Activated CD4-positive, CD25-positive, alpha-beta regulatory T cell (primary cell): Measurements from ENCODE around the gene SPOCD1.
"Not testable (repeated sequence)": the region's sequence is repeated elsewhere in the genome, so short reads cannot be mapped to it uniquely, and the experiment has no call there.

ENCODE experiments used
- DNase-seq, 4 experiments: peaks; one replicate each; lab custom pipeline; 2025; lab: John Stamatoyannopoulos, UW

The SPOCD1 gene

GRCh38 chr1:31828926-31829690 lies 13.3 kb upstream of the SPOCD1 start:
- no peak for DNase-seq

DNA sequence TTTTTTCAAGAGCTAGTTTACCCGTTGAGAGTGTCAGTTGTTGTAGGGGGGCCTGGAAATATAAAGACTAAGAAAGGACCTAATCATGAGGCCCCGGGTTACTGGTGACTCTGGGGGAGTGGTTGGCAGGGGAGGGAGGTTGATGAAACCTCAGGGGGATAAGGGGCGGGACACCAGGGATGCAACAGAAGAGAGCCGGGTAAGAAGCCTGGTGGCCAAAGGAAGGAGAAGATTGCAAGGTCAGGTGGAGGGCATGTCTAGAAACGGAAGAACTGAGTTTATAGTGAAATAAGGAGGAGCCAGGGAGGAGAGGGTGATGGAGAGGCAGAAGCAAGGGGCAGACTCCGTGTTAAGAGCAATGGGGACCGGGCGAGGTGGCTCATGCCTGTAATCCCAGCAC lies 12.5 kb upstream of the SPOCD1 start:
- no peak for DNase-seq

DNA sequence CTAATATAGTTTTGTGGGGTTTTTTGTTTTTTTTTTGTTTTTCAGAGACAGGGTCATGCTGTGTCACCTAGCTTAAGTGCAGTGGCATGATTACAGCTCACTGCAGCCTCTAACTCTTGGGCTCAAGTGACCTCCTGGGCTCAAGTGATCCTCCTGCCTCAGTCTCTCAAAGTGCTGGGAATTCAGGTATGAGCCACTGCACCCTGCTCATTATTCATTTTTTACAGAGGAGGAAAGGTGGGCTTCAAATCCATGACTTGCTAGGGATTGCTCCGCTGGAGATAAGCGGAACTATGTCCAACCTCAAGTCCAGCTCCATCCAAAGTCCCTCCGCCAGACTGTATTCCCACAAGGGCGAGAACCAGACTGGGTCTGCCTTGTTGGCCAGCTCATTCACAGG lies 8.0 kb upstream of the SPOCD1 start:
- no peak for DNase-seq

DNA sequence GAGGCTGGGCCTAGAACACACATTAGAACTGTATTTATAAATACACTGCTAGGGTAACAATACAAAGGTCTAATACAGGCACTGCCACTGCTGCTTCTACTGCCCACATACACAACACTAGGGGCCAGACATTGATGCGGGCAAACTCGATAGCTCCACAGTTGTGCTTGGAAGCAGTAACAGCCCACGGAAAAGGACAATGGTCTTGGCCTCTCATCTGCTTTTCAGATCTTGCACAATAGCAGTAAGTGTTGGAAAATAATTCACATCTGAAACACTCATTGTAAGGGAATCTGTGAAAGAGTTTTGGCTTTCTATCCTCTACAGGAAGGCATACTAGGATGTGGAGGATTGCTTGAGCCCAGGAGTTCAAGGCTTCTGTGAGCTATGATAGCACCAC lies 6.9 kb upstream of the SPOCD1 start:
- no peak for DNase-seq

DNA sequence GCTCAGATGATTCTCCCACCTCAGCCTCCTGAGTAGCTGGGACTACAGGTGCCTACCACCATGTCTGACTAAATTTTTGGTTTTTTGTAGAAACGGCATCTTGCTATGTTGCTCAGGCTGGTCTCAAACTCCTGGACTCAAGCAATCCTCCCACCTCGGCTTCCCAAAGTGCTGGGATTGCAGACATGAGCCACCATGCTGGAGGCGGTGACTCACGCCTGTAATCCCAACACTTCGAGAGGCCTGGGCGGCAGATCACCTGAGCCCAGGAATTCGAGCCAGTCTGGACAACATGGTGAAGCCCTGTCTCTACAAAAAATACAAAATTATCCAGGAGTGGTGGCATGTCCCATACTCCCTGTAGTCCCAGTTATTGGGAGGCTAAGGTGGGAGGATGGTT lies 4.4 kb upstream of the SPOCD1 start:
- not testable (repeated sequence) for DNase-seq

DNA sequence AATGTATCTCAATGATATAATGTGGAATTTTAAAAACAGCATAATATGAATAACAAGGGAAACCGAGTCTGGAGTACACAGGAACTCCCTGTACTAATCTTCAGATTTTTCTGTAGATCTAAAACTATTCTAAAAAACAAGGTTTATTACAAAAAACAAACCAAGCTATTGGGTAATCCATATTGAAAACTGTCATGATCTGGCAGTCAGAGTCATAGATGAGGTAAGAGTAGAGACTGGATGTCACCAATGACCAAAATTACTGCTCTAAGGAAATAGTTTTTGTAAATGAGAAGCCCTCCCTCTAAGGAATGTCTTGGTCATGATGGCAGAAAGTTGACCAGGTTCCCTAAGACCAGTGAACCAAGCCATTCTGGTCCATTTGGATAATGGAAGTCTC lies 2.4 kb upstream of the SPOCD1 start:
- no peak for DNase-seq

GRCh38 chr1:31816947-31817346 lies 1.1 kb upstream of the SPOCD1 start:
- DNase-seq, result not testable (repeated sequence)

GRCh38 chr1:31816501-31816900 lies 679 bp upstream of the SPOCD1 start:
- not testable (repeated sequence) for DNase-seq

GRCh38 chr1:31815307-31815645 lies 546 bp downstream of the SPOCD1 start:
- no peak for DNase-seq

- no peak for DNase-seq
Observed at GRCh38 chr1:31814631-31815306, 1.1 kb downstream of the SPOCD1 start.

GRCh38 chr1:31814041-31814511 lies 1.7 kb downstream of the SPOCD1 start:
- no peak for DNase-seq

- DNase-seq, result no peak
Observed at GRCh38 chr1:31812158-31812829, 3.5 kb downstream of the SPOCD1 start.

- no peak for DNase-seq
Observed at GRCh38 chr1:31811605-31812004, 4.2 kb downstream of the SPOCD1 start.

DNA sequence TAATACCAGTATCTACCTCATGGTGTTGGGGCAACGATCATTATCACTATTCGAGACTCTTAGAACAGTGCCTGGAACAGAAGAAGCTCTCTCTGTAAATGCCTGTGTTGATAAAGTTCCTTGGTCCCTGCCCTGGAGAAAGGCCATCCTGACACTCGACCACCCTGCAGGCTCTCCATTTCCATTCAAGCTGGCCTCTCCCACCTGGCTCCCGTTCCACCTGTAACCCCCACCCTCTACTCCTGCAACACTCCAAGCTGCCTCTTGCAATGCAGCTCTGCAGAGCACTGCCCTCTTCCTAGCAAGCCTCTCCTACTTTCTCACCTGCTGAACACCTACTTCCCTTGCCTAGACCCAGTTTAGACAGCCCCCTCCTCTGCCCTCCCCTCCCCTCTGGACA lies 6.1 kb downstream of the SPOCD1 start:
- no peak for DNase-seq

GRCh38 chr1:31807273-31808048 lies 8.4 kb downstream of the SPOCD1 start:
- DNase-seq, result no peak

DNA sequence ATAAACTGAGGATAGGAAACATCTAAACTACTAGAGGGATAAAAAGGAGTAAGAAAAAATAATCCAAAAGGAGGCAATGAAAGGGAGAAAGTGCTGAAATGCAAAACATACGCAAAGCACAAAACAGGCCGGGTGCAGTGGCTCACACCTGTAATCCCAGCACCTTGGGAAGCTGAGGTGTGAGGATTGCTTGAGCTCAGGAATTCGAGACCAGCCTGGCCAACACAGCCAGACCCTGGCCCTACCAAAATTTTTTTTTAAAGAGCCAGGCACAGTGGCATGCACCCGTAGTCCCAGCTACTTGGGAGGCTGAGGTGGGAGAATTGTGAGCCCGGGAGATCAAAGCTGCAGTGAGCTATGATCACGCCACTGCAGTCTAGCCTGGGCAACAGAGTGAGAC lies 10.5 kb downstream of the SPOCD1 start:
- DNase-seq, result no peak

GRCh38 chr1:31804098-31804497 lies 11.7 kb downstream of the SPOCD1 start:
- no peak for DNase-seq

DNA sequence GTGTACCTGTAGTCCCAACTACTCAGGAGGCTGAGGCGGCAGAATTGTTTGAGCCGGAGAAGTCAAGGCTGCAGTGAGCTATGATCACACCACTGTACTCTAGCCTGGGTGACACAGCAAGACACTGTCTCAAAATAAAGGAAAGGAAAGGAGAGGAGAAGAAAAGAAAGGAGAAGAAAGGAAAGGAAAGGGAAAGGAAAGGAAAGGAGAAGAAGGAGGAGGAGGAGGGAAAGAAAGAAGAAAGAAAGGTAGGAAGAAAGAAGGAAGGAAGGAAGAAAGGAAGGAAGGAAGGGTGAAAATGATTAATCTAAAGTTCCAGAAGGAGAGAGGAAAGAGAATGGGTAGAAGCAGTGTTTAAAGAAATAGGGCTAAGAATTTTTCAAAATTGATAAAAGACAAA lies 12.2 kb downstream of the SPOCD1 start:
- no peak for DNase-seq

DNA sequence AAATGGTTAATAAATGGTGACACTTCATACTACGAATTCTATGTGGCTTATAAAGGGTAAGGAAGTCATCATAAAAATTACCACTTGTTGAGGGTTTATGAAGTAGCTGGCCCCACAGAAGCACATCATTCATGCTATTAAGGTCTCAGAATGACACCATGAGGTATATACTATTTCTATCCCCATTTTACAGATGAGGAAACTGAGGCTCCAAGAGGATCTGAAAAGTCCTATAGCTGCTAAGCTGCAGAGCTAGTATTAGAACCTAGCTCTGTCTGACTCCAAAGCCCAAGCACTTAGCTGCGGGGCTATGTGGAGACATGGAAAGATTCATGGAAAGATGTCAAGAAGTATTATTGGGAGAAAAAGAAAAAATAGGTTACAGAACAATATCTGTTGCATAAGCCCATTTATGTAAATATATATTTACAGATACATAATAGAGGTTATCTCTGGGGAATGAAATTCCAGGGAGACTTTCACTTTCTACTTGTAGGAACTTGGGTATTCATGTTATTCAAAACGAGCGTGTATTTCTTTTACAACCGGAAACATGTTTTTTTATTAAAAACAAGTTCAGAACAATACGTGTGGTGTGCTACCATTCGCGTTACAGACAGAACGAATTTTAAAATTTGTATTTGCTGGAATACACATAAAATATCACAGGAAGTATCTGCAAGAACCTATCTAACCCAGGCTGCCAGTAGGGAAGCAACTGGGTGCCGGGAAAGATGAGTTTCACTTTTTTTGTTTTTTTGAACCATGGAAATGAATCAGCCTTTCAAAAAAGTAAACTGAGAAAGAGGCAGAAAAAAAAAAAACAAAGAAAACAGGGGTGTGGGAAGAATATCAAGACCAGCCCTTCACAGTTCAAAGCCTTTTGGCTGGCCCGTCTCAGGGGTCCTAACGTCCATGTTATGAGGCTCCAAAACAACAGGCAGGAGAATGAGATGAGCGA lies 13.4 kb downstream of the SPOCD1 start:
- no peak for DNase-seq

DNA sequence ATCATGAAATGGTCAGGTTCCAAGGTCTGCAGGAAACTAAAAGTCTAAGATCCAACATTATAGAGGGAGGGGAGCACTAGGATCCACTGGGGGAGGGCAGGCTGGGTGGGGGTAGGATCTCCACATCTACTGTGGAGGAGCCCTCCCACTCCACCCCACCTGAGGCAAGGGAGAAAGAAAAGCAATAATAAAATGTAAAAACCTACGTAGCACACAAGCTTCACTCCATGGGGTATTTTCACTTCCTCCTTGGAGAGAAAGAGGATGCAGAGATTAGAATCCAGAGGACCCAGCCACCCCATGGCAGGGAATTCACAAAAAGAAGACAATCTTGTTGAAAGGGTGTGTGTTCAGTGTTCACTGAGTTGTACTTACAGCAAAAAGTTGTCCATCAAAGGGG lies 14.4 kb downstream of the SPOCD1 start:
- no peak for DNase-seq

DNA sequence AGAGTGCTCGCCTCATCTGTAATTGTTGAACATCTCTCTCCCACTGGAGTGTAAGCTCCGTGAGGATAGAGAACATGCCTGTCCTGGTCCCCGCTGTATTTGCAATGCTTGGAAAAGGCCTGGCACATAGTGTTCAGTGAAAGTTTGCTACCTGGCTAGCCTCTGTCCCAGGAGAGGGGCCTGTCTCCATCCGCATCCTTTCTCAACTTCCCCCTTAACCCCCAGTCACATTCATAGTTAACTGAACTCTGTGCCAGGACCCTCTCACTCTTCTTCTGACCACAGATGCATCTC lies 15.2 kb downstream of the SPOCD1 start:
- DNase-seq, result no peak
